NCI-H128 (cell line): ENCODE results near the gene TMEM178A.
"Not testable (repeated sequence)": the region's sequence is repeated elsewhere in the genome, so short reads cannot be mapped to it uniquely, and the experiment has no call there.

Experiments used
- DNase-seq: peaks from one replicate; lab custom pipeline; 2025; ENCODE audit not compliant: unreplicated experiment; lab: John Stamatoyannopoulos, UW

The TMEM178A gene

GRCh38 chr2:39708003-39708402 lies 42.3 kb downstream of the TMEM178A start:
- DNase-seq: no peak

GRCh38 chr2:39710807-39711206 lies 45.1 kb downstream of the TMEM178A start:
- no peak for DNase-seq

GRCh38 chr2:39712953-39713352 lies 47.2 kb downstream of the TMEM178A start:
- no peak for DNase-seq

GRCh38 chr2:39715095-39715494 lies 49.4 kb downstream of the TMEM178A start:
- DNase-seq: no peak

GRCh38 chr2:39715822-39716221 lies 50.1 kb downstream of the TMEM178A start:
- no peak for DNase-seq

- DNase-seq: no peak
These were observed 51.4 kb downstream of the TMEM178A start for GRCh38 chr2:39717067-39717466.

- DNase-seq: no peak
These were observed 52.8 kb downstream of the TMEM178A start for GRCh38 chr2:39718483-39718882.

- DNase-seq: no peak
These were observed 53.6 kb downstream of the TMEM178A start for GRCh38 chr2:39719317-39719716.

GRCh38 chr2:39720970-39721369 lies 55.3 kb downstream of the TMEM178A start:
- no peak for DNase-seq

- DNase-seq: no peak
These were observed 57.8 kb downstream of the TMEM178A start for GRCh38 chr2:39723497-39723896.

GRCh38 chr2:39723946-39724827 lies 58.5 kb downstream of the TMEM178A start:
- no peak for DNase-seq

- DNase-seq: no peak
These were observed 59.1 kb downstream of the TMEM178A start for GRCh38 chr2:39724828-39725144.

GRCh38 chr2:39725401-39725800 lies 59.7 kb downstream of the TMEM178A start:
- DNase-seq: no peak

- not testable (repeated sequence) for DNase-seq
These were observed 62.4 kb downstream of the TMEM178A start for GRCh38 chr2:39728085-39728484.

- no peak for DNase-seq
These were observed 63.2 kb downstream of the TMEM178A start for GRCh38 chr2:39728941-39729351.

GRCh38 chr2:39730276-39730675 lies 64.6 kb downstream of the TMEM178A start:
- DNase-seq: no peak

GRCh38 chr2:39730685-39731302 lies 65.1 kb downstream of the TMEM178A start:
- no peak for DNase-seq

- DNase-seq: no peak
These were observed 65.8 kb downstream of the TMEM178A start for GRCh38 chr2:39731546-39731945.

- DNase-seq: no peak
These were observed 66.8 kb downstream of the TMEM178A start for GRCh38 chr2:39732482-39732881.

GRCh38 chr2:39733070-39733674 lies 67.5 kb downstream of the TMEM178A start:
- DNase-seq: no peak

GRCh38 chr2:39734445-39734844 lies 68.7 kb downstream of the TMEM178A start:
- DNase-seq: no peak

- no peak for DNase-seq
These were observed 69.9 kb downstream of the TMEM178A start for GRCh38 chr2:39735648-39736047.
